Transverse colon (tissue), 4 donors: ENCODE measurements around the gene SCAF1. TPM values are rescaled to one million over a fixed set of nuclear protein-coding genes. Genes with fewer than 3 reads are reported as not detected.

Source experiments
- DNase-seq: peaks from one replicate; pipeline ENCODE4 v3.0.0-alpha.2; 2019
- H3K27ac ChIP-seq, 4 donors: fragments of 200-600 bp; sonication (generic); 2 replicates each; pipeline ENCODE4 v1.5.1; 2016 to 2018; ENCODE audit warnings: inconsistent platforms in 4 of 4
- H3K27me3 ChIP-seq: fragments of 200-600 bp; sonication (generic); 2 replicates; pipeline ENCODE4 v1.5.1; 2017; ENCODE audit warnings: inconsistent platforms
- H3K36me3 ChIP-seq, 4 donors: fragments of 200-600 bp; sonication (generic); 2 replicates each; pipeline ENCODE4 v1.5.1; 2017 to 2019; ENCODE audit warnings: inconsistent platforms in 4 of 4
- H3K4me1 ChIP-seq, 4 donors: fragments of 200-600 bp; sonication (generic); 2 replicates each; pipeline ENCODE4 v1.5.1; 2017 to 2020; ENCODE audit warnings: inconsistent platforms in 4 of 4
- H3K4me3 ChIP-seq, 4 donors: fragments of 200-600 bp; sonication (generic); 1 replicate in 1 of 4; 2 replicates in 3 of 4; pipeline versions ENCODE4 v1.5.1 to v1.6.1; 2017 to 2019; ENCODE audit warnings: inconsistent platforms in 4 of 4
- H3K9me3 ChIP-seq, 2 donors: fragments of 200-600 bp; sonication (generic); 2 replicates each; pipeline ENCODE4 v1.5.1; 2017 to 2019; ENCODE audit warnings: inconsistent platforms in 2 of 2
- EP300 ChIP-seq: sonication (generic); formaldehyde crosslinking; IDR thresholded peaks from one replicate; pipeline ENCODE4 v1.6.1; 2017; ENCODE audit warnings: antibody characterized with exemption, low read depth
- POLR2A ChIP-seq: fragments of 450-650 bp; IDR thresholded peaks from one replicate; pipeline ENCODE4 v1.6.1; 2016; ENCODE audit warnings: antibody characterized with exemption, mild to moderate bottlenecking, moderate library complexity
- POLR2AphosphoS5 ChIP-seq, 3 donors: sonication (generic); formaldehyde crosslinking; IDR thresholded peaks; one replicate each; pipeline ENCODE4 v1.6.1; 2016; ENCODE audit warnings: antibody characterized with exemption in 3 of 3
- WGBS, 2 donors: methylation state at CpG; one replicate each; pipeline ENCODE4 v1.1.5; 2018; ENCODE audit warnings: low coverage in 1 of 2; 5-methylcytosine and 5-hydroxymethylcytosine counted together
- in situ Hi-C, 4 donors: fragments of 200-750 bp; cut with MboI; loops; one replicate each; pipeline versions ENCODE4 v1.15.0 to v1.15.1; 2017; ENCODE audit warnings: low sequenced_read_pairs in 3 of 4, low pct_ligation_motif_present in 1 of 4, low pct_unique_long_range_greater_than_20kb in 1 of 4
- intact Hi-C: fragments of 100-400 bp; cut with DNase I; formaldehyde crosslinking; loops from one replicate; pipeline ENCODE4 v1.15.1; 2023; ENCODE audit warnings: low total_unique reads
- total RNA-seq, 4 donors: library from RNA; depleted of rRNA; stranded (reverse); fragments of >200 nt; gene quantifications; one replicate each; pipeline ENCODE4 v1.1.0, GENCODE V29; 2016
- TF ChIP-seq, protein P1 (sequence below), 5 experiments: fragments of 200-600 bp in 3 of 5; fragments of 450-650 bp in 2 of 5; sonication (generic) in 3 of 5; IDR thresholded peaks; 1 replicate in 2 of 5; 2 replicates in 3 of 5; pipeline ENCODE4 v1.5.1; 2016 to 2017; ENCODE audit warnings: antibody characterized with exemption in 5 of 5, inconsistent platforms in 3 of 5, mild to moderate bottlenecking in 2 of 5, moderate library complexity in 1 of 5

Gene SCAF1
- total RNA-seq, 4 donors from 2014 or later, result 20.2 to 118 (median 32.7) TPM

DNA sequence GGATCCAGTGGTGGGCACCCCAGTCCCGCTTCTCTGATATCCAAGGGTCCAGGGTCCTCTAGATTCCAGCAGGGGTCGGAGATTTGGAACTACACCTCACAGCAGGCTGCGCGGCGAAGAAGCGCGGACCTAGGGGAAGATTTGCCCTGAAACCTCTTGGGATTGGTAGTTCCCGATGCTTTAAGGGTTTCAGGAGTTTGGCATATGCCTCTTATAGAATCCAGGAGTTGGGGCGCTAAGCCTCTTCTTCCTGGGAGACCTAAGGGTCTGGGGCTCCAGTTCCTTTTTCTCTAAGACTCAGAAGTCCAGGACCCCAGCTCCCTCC, 24.1 kb downstream of the SCAF1 start:
- DNase-seq, result no peak
- TF ChIP-seq POLR2A, result no peak
- no peak for TF ChIP-seq EP300
- TF ChIP-seq, protein P1, sequence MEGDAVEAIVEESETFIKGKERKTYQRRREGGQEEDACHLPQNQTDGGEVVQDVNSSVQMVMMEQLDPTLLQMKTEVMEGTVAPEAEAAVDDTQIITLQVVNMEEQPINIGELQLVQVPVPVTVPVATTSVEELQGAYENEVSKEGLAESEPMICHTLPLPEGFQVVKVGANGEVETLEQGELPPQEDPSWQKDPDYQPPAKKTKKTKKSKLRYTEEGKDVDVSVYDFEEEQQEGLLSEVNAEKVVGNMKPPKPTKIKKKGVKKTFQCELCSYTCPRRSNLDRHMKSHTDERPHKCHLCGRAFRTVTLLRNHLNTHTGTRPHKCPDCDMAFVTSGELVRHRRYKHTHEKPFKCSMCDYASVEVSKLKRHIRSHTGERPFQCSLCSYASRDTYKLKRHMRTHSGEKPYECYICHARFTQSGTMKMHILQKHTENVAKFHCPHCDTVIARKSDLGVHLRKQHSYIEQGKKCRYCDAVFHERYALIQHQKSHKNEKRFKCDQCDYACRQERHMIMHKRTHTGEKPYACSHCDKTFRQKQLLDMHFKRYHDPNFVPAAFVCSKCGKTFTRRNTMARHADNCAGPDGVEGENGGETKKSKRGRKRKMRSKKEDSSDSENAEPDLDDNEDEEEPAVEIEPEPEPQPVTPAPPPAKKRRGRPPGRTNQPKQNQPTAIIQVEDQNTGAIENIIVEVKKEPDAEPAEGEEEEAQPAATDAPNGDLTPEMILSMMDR (IDR thresholded peaks at IDR 0.05), result peak in 1 of 5 experiments; percentile 24
- TF ChIP-seq POLR2AphosphoS5 (IDR thresholded peaks at IDR 0.05), result no peak
- H3K4me3 ChIP-seq, result peak overlapping the region; percentile 59 to 93 (median 74)
- H3K9me3 ChIP-seq, result no peaks in the 10 kb centered on the region
- H3K27ac ChIP-seq, result peak overlapping the region; percentile 88 to 100 (median 95)
- H3K4me1 ChIP-seq, result peaks cover 7 to 25% (median 22%) of the 10 kb centered on the region in 4 donors
- no peaks in the 10 kb centered on the region for H3K27me3 ChIP-seq
- in situ Hi-C loops, result loop anchor here in 1 of 4 donors (10.0 kb wide), 1 partner anchor 81 kb away; the partner anchor contains the start of genes NOSIP and PRRG2
- intact Hi-C loops, result no loop called here
- 2% methylated on average over 9 of the region's 9 CpGs; no CpG with 5 or more reads in 1 of the 2 donors for WGBS, 2 donors
- peaks cover 0 to 13% (median 4%) of the 10 kb centered on the region in 4 donors for H3K36me3 ChIP-seq

DNA sequence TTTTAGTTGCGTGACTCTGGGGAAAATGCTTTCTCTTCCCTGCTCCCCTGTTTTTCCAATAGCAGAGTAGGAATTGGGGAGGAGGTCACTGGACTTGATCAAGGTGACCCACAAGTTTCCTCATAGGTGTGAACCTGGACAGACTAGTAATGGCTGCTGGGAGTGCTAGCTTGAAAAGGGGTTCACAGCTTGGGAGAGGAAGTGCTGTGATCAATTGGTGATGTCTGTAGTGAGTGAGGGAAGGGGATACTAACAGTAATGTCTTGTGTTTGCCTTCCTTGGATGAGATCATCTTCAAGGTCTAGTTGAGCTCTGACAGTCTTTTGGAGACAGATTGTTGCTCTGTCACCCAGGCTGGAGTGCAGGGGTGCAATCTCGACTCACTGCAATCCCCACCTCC, 25.5 kb downstream of the SCAF1 start:
- TF ChIP-seq POLR2AphosphoS5 (IDR thresholded peaks at IDR 0.05) (no peak), POLR2A (no peak), EP300 (no peak)
- TF ChIP-seq, protein P1 (IDR thresholded peaks at IDR 0.05), result no peak
- intact Hi-C loops, result no loop called here
- Histone ChIP-seq H3K36me3 (no peaks in the 10 kb centered on the region), H3K27me3 (no peaks in the 10 kb centered on the region), H3K4me3 (no peak overlapping the region), H3K27ac (no peak overlapping the region), H3K4me1 (peaks cover 7 to 30% (median 27%) of the 10 kb centered on the region in 4 donors), H3K9me3 (no peaks in the 10 kb centered on the region)
- 93% methylated on average over 2 of the region's 2 CpGs; no CpG with 5 or more reads in 1 of the 2 donors for WGBS, 2 donors
- DNase-seq, result no peak
- in situ Hi-C loops, result loop anchor here in 1 of 4 donors (10.0 kb wide), 1 partner anchor 83 kb away; the partner anchor contains the start of genes NOSIP and PRRG2

DNA sequence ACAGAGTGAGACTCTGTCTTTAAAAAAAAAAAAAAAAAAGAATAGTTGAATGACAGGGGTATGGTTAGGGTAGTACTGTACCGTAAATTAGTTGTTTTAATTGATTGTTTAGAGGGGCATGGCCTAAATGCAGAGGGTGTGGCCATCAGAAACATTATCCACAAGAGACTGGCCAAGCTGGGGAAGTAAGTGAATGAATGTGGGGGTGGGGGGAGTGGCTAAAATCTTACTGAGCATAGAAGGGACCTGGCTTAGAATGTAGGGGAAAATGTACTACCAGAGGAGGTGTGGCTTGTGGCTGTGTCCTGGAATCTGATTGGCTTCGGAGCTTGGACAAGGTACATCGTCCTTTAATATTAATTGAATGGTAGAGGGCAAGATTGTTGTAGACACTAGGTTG, 27.5 kb downstream of the SCAF1 start:
- Histone ChIP-seq H3K27me3 (no peaks in the 10 kb centered on the region), H3K4me1 (peaks cover 7 to 21% (median 16%) of the 10 kb centered on the region in 4 donors), H3K27ac (no peak overlapping the region), H3K9me3 (no peaks in the 10 kb centered on the region), H3K36me3 (no peaks in the 10 kb centered on the region), H3K4me3 (no peak overlapping the region)
- in situ Hi-C loops, result loop anchor here in 1 of 4 donors (10.0 kb wide), 1 partner anchor 85 kb away; the partner anchor contains the start of genes NOSIP and PRRG2
- no peak for DNase-seq
- no peak for TF ChIP-seq POLR2A
- TF ChIP-seq EP300, result no peak
- no peak for TF ChIP-seq POLR2AphosphoS5 (IDR thresholded peaks at IDR 0.05)
- TF ChIP-seq, protein P1 (IDR thresholded peaks at IDR 0.05), result no peak
- intact Hi-C loops, result no loop called here
- 85 to 88% methylated on average over 3 of the region's 3 CpGs for WGBS, 2 donors

DNA sequence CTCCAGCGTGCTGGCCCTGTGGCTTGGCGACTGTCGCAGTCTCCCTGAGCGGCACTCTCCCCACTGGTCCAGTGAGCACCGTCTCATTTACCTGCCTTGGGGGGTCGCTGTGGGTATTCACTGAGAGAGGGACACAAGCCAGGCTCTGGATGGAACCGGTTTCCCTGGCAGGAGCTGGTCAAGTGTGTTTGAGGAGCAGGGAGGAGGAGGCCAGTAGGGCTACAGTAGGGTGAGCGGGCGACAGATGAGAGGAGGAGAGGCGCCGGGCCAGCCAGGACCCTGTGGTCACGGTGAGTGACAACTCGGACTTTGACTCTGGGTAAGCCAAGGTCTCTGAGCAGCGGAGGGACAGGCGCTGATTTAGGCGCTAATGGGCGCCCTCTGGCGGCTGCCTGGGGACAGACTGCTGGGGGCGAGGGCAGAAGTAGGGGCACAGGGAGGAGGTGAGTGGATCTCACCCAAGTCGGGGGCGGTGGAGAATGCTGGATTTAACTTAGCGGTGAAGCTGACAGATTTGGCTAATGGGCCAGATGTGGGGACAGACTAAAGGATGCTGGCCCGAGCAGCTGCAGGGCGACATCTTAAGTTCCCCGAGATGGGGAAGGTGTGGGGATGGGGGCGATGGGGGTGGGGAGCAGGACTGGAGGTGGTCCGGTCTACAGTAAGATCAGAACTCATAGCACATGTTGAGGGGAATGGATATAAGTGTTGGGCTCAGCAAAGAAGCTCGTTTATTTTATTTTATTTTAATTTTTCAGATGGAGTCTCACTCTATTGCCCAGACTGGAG, 30.3 kb downstream of the SCAF1 start:
- in situ Hi-C loops, result loop anchor here in 1 of 4 donors (10.0 kb wide), 1 partner anchor 98 kb away; no protein-coding TSS in a partner anchor
- peaks cover 0 to 16% (median 12%) of the 10 kb centered on the region in 4 donors for H3K4me1 ChIP-seq
- peak; percentile 85 for DNase-seq
- intact Hi-C loops, result no loop called here
- H3K27me3 ChIP-seq, result no peaks in the 10 kb centered on the region
- no peaks in the 10 kb centered on the region for H3K36me3 ChIP-seq
- TF ChIP-seq, protein P1 (IDR thresholded peaks at IDR 0.05), result peak; percentile 85 to 94 (median 92)
- TF ChIP-seq POLR2A, result peak; percentile 30
- TF ChIP-seq EP300, result no peak
- TF ChIP-seq POLR2AphosphoS5 (IDR thresholded peaks at IDR 0.05), result no peak
- no peaks in the 10 kb centered on the region for H3K9me3 ChIP-seq
- WGBS, 2 donors, result 24 to 41% methylated on average over 13 to 28 of the region's 28 CpGs
- H3K27ac ChIP-seq, result peak overlapping the region; percentile 35 to 57 (median 49)
- H3K4me3 ChIP-seq, result peak overlapping the region in 1 of 4 donors; percentile 5
